A673 (cell line): ENCODE data around the gene LMTK3. TPM values are rescaled to one million over a fixed set of nuclear protein-coding genes. Genes with fewer than 3 reads are reported as not detected.
A peak's percentile ranks its signal among the peaks of the same experiment; 100 is the strongest.

Experiments
- BruUV-seq: library from RNA; stranded (reverse); fragments of 400-500 nt; replicated peaks from 2 replicates; lab custom pipeline; 2021; lab: Mats Ljungman, UMichigan
- CTCF ChIA-PET: fragments of 300-600 bp; sonication (Branson Sonifier 250); formaldehyde crosslinking; loops from one replicate; lab custom pipeline; 2022; ENCODE audit warnings: antibody characterized with exemption; lab: Charles Lee
- POLR2A ChIA-PET: fragments of 300-600 bp; sonication (Branson Sonifier 250); formaldehyde crosslinking; loops from one replicate; lab custom pipeline; 2022; ENCODE audit warnings: antibody characterized with exemption; ENCODE audit not compliant: low non-redundant PET; lab: Charles Lee
- DNase-seq: peaks from one replicate; pipeline ENCODE4 v3.0.0-alpha.2; 2015; ENCODE audit warnings: low spot score
- H3K27ac ChIP-seq: fragments of 200-600 bp; sonication (generic); 2 replicates; pipeline ENCODE4 v1.5.1; 2016; ENCODE audit warnings: mixed run types, low read depth, mild to moderate bottlenecking, mixed read lengths, antibody characterized with exemption, low read length; ENCODE audit not compliant: poor library complexity, severe bottlenecking
- H3K27me3 ChIP-seq: fragments of 200-600 bp; sonication (generic); replicated peaks from 2 replicates; pipeline ENCODE4 v1.6.1; 2017; ENCODE audit warnings: mixed run types, low read depth, mild to moderate bottlenecking, mixed read lengths, antibody characterized with exemption, low read length; ENCODE audit not compliant: insufficient read depth, poor library complexity
- H3K36me3 ChIP-seq: fragments of 200-600 bp; sonication (generic); 2 replicates; pipeline ENCODE4 v1.6.1; 2016; ENCODE audit warnings: mixed run types, mild to moderate bottlenecking, mixed read lengths, antibody characterized with exemption, low read length; ENCODE audit not compliant: insufficient read depth, poor library complexity, severe bottlenecking
- H3K4me1 ChIP-seq: fragments of 200-600 bp; sonication (generic); 2 replicates; pipeline ENCODE4 v1.6.1; 2017; ENCODE audit warnings: mixed run types, mild to moderate bottlenecking, mixed read lengths, antibody characterized with exemption, low read length; ENCODE audit not compliant: insufficient read depth, poor library complexity, severe bottlenecking
- H3K4me3 ChIP-seq: fragments of 200-600 bp; sonication (generic); 2 replicates; pipeline ENCODE4 v1.5.1; 2016; ENCODE audit warnings: low read depth, mixed run types, mild to moderate bottlenecking, mixed read lengths, low read length; ENCODE audit not compliant: poor library complexity, severe bottlenecking
- H3K9me3 ChIP-seq: fragments of 200-600 bp; sonication (generic); 2 replicates; pipeline ENCODE4 v1.6.1; 2016; ENCODE audit warnings: mixed run types, low read depth, mild to moderate bottlenecking, mixed read lengths, antibody characterized with exemption, low read length; ENCODE audit not compliant: poor library complexity, severe bottlenecking
- CTCF ChIP-seq: fragments of 300-800, 200-600 bp; sonication (generic); conservative IDR thresholded peaks from 2 replicates; pipeline ENCODE4 v1.5.1; 2017; ENCODE audit warnings: low read depth, mild to moderate bottlenecking, antibody characterized with exemption, low read length, moderate library complexity, mixed read lengths
- EZH2 ChIP-seq: fragments of 200-600 bp; sonication (generic); IDR thresholded peaks from 2 replicates; pipeline ENCODE4 v1.6.1; 2017; ENCODE audit warnings: borderline replicate concordance, low read depth, mild to moderate bottlenecking, mixed read lengths, antibody characterized with exemption, low read length; ENCODE audit not compliant: poor library complexity, severe bottlenecking
- intact Hi-C: fragments of 100-400 bp; cut with micrococcal nuclease; formaldehyde crosslinking; loops from one replicate; pipeline ENCODE4 v1.10.0; 2022; ENCODE audit not compliant: unreplicated experiment
- total RNA-seq: library from RNA; stranded (reverse); gene quantifications from 2 replicates; pipeline ENCODE4 v1.2.3, GENCODE V29; 2021

LMTK3 gene
- total RNA-seq, 1 experiment from 2014 or later: 0.52 TPM

DNA sequence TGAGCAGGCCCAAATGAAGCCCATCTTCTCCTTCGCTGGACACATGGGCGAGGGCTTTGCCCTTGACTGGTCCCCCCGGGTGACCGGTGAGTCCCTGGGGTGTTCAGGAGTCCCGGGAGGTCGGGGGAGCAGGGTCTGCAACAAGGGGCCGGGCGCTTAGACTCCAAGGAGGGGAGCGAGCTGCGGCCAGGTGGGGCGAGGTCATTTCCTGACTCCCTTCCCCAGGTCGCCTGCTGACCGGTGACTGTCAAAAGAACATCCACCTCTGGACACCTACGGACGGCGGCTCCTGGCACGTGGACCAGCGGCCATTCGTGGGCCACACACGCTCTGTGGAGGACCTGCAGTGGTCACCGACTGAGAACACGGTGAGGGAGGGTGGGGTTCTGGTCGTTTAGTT lies 61.2 kb downstream of the LMTK3 start:
- intact Hi-C loops: no loop called here
- no peaks in the 10 kb centered on the region for H3K27me3 ChIP-seq
- no peak overlapping the region for H3K27ac ChIP-seq
- DNase-seq: no peak
- H3K9me3 ChIP-seq: no peaks in the 10 kb centered on the region
- H3K4me3 ChIP-seq: no peak overlapping the region
- peaks cover 73% of the 10 kb centered on the region for H3K36me3 ChIP-seq
- H3K4me1 ChIP-seq: no peaks in the 10 kb centered on the region
- ChIA-PET CTCF (no interaction called here), POLR2A (no interaction called here)
- TF ChIP-seq EZH2 (no peak), CTCF (no peak)
- no TSS peak for BruUV-seq

GRCh38 chr19:48448563-48448962 lies 63.1 kb downstream of the LMTK3 start:
- H3K4me3 ChIP-seq: no peak overlapping the region
- no peaks in the 10 kb centered on the region for H3K9me3 ChIP-seq
- H3K27me3 ChIP-seq: no peaks in the 10 kb centered on the region
- CTCF ChIA-PET: no interaction called here
- H3K27ac ChIP-seq: no peak overlapping the region
- intact Hi-C loops: loop anchor here (5.0 kb wide), 1 partner anchor 56 kb away; the partner anchor contains the start of genes GRIN2D and KDELR1
- POLR2A ChIA-PET: no interaction called here
- no peak for DNase-seq
- no peak for TF ChIP-seq EZH2
- H3K4me1 ChIP-seq: peaks cover 13% of the 10 kb centered on the region
- BruUV-seq: no TSS peak
- peaks cover 64% of the 10 kb centered on the region for H3K36me3 ChIP-seq

DNA sequence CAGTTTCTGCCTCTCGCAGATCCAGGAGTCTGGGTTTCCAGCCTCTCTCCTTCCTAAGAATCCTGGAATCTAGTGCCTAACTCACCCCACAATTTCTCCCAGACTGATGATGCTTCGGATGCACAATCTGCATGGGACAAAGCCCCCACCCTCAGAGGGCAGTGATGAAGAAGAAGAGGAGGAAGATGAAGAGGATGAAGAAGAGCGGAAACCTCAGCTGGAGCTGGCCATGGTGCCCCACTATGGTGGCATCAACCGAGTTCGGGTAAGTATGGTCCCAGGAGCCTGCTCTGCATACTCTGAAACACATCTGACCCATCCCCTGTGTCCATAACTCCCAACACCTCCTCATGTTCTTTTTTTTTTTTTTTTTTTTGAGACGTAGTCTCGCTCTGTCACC lies 65.1 kb downstream of the LMTK3 start:
- peaks cover 48% of the 10 kb centered on the region for H3K36me3 ChIP-seq
- no peaks in the 10 kb centered on the region for H3K9me3 ChIP-seq
- H3K4me3 ChIP-seq: peak overlapping the region; percentile 94
- CTCF ChIA-PET: interaction anchor here (0.6 kb wide), 1 partner anchor 1098 kb away, joined by 4 read pairs; the partner anchor contains the start of gene DHX34
- DNase-seq: no peak
- H3K4me1 ChIP-seq: peaks cover 13% of the 10 kb centered on the region
- TF ChIP-seq EZH2: no peak
- no TSS peak for BruUV-seq
- intact Hi-C loops: loop anchor here (5.0 kb wide), 1 partner anchor 54 kb away; the partner anchor contains the start of genes GRIN2D and KDELR1
- POLR2A ChIA-PET: no interaction called here
- no peaks in the 10 kb centered on the region for H3K27me3 ChIP-seq
- H3K27ac ChIP-seq: peak overlapping the region; percentile 89

- H3K27me3 ChIP-seq: no peaks in the 10 kb centered on the region
- DNase-seq: peak; percentile 98
- ChIA-PET CTCF (interaction anchor here (0.6 to 1.5 kb wide), 2 partner anchors 54 to 1097 kb away, joined by 4 read pairs; partner anchors contain the start of genes DHX34 and KDELR1), POLR2A (interaction anchor here (0.6 kb wide), 1 partner anchor 291 kb away, joined by 3 read pairs; no protein-coding TSS in a partner anchor)
- intact Hi-C loops: loop anchor here (5.0 kb wide), 1 partner anchor 54 kb away; the partner anchor contains the start of genes GRIN2D and KDELR1
- no peaks in the 10 kb centered on the region for H3K9me3 ChIP-seq
- peak within 1 kb of the TSS; percentile 89 for H3K27ac ChIP-seq
- H3K4me1 ChIP-seq: peaks cover 13% of the 10 kb centered on the region
- TF ChIP-seq CTCF (0 out of 2 replicates have a peak, but pooled peaks have one; percentile 11), EZH2 (no peak)
- TSS peak; percentile 52 for BruUV-seq
- H3K4me3 ChIP-seq: peak within 1 kb of the TSS; percentile 94
- H3K36me3 ChIP-seq: peaks cover 42% of the 10 kb centered on the region
These were observed 65.8 kb downstream of the LMTK3 start, which contains the start of gene GRWD1 for GRCh38 chr19:48445606-48446481. Gene GRWD1, plus strand, starts transcription at chr19:48445983. Its CDS starts 23 bp downstream, at chr19:48446006.
